Kidney tubule cell (primary cell): ENCODE measurements around the gene EXOG.

ENCODE experiments used
- DNase-seq: peaks from one replicate; pipeline ENCODE4 v3.0.0-alpha.2; 2018; ENCODE audit warnings: low spot score

EXOG gene

DNA sequence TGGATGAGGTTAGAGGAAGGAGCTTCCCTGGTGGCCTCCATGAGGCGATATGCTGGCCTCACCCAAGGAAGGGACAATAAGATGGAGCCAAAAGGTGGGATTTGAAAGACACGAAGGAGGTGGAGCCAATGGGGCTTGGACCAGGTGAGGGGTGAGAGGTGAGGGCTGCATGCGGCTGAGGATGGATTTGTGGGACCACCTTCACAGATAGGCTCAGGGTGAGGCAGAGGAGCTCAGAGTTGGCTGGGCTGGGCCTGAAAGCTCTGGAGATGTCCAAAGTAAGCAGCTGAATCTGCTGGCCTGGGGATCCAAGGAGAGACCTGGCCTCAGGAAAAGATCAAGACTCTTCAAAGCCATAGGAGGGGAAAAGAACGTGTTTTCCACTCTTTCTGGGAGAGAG is 49.8 kb downstream of the EXOG start:
- no peak for DNase-seq

GRCh38 chr3:38548154-38548931 is 52.2 kb downstream of the EXOG start:
- peak; percentile 58 for DNase-seq

DNA sequence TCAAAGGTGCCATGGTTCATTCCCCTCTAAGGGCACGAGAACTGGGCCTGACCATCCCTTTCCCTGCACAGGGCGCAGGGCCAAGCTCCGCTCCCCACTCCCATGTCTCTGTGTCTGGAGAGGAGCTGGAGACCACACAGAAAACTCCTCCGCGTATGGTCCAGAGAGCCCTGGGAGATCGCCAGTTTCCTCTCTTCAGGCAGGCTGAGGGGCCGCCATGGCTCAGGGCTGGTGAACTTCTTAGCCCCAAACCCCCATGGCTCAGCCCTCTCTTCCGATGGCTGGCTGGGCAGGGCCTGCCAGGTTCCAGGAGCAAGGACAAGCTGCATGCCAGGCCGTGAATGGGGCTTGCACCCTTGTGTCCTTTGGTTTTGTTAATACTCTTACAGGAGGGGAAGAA is 52.9 kb downstream of the EXOG start:
- DNase-seq, result no peak

GRCh38 chr3:38549486-38549885 is 53.3 kb downstream of the EXOG start:
- DNase-seq, result no peak

DNA sequence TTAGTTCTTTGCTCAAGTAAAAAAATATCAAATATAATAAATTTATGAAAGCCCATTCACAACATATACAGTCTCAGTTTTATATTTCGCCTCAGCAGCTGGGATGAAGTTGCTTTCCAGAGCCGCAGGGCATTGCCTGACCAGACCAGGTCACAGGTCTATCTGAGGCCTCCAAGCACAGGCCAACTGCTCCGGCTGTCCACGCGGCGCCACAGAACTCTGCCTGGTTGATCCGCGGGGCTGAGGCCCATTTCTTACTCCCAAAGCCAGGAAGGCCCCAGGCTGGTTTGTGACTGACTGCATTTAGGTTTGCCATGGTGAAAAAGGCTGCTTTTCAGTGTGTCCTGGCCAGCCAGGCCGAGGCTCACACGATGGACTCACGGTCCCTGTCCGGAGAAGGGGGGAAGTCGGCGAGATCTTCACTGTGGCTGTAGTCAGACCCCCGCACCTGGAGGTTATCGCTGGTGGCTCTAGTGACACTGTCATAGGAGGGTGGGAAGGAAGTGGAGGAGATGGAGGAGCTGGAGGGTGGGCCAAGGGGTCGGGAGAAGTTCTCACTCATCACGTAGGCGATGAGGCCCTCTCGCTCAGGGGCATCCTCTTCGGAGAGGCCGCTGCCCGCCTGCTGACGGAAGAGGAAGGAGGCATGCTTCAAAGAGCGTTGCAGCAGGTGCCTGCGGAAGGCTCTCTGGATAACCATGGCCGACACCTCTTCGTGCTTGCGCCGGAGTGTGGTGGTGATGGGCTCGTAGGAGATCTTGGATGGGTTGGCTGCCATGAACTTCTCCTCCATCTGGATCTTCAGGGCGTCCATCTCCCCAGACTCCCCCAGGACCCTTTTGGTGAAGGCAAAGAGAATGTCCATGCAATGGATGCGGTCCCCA is 54.1 kb downstream of the EXOG start:
- no peak for DNase-seq

DNA sequence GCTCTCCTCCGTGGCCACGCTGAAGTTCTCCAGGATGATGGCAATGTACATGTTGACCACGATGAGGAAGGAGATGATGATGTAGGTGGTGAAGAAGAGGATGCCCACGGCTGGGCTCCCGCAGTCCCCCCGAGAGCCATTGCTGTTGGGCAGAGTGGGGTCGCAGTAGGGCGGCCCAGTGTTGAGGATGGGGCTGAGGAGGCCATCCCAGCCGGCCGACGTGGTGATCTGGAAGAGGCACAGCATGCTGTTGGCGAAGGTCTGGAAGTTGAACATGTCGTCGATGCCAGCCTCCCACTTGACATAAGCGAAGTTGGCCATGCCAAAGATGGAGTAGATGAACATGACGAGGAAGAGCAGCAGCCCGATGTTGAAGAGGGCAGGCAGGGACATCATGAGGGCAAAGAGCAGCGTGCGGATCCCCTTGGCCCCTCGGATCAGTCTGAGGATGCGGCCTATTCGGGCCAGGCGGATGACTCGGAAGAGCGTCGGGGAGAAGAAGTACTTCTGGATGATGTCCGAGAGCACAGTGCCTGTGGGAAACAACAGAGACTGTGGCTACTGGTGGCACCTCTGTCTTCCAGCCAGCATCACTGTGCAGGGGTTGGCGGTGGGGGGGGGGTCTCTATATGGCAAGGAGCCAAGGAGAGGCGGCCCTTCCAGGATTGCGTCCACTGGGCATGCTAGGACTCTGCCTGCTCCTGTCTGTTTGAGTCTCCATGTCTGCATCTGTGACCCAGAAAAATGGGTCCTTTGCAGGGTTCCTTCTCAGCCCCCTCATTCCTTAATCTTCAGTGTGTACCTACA is 55.1 kb downstream of the EXOG start:
- DNase-seq, result no peak

DNA sequence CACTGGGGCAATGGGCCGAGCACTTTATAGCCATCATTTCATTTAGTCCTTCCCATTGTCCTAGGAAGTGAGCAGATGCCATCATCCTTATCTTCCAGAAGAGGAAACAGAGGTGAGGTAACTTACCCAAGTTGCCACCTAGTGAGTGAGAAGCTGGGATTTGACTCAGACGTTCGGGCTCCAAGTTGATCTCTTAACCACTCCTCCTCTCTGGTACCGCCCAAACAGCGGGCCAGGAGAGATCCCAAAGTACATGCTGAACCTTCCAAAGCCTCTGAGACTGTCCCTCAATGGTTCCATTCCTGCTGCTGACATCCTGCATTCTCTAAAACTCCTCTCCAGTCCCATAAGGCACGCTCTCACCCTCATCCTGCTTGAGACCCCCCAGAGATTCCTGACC is 56.2 kb downstream of the EXOG start:
- DNase-seq, result no peak

- DNase-seq, result no peak
Measured at GRCh38 chr3:38553071-38553470, 56.9 kb downstream of the EXOG start.

GRCh38 chr3:38554127-38554827 is 58.1 kb downstream of the EXOG start:
- DNase-seq, result no peak

DNA sequence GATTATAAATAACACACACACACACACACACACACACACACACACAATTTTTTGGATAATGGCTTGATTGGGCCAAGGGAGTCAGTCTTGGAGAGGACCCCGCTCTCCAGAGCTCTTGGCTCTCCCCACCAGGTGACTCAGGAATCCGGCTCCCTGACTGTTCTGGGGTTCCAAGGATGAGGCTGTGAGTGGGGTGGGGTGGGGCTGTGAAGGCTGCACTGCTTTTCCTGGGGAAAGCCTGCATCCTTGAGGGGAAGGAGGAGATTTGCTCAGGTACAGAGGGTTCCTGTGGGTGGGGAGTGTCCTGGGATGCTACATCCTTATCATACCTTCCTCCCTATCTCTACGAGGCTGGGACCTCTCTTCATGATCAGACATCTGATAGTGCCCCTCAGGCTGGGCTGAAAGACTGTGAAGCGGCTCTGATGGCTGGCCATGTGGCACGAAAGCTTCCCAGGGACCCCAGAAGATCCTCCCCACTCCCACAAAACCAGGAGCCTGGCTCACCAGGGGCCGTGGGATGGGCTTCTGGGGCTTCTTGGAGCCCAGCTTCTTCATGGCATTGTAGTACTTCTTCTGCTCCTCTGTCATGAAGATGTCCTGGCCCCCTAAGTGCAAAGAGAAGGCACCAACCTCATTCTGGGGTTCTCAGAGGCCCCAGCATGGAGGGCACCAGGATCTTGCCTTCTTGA is 59.2 kb downstream of the EXOG start:
- DNase-seq, result no peak

- no peak for DNase-seq
Measured at GRCh38 chr3:38555926-38556325, 59.8 kb downstream of the EXOG start.

GRCh38 chr3:38556640-38557358 is 60.7 kb downstream of the EXOG start:
- DNase-seq, result no peak

DNA sequence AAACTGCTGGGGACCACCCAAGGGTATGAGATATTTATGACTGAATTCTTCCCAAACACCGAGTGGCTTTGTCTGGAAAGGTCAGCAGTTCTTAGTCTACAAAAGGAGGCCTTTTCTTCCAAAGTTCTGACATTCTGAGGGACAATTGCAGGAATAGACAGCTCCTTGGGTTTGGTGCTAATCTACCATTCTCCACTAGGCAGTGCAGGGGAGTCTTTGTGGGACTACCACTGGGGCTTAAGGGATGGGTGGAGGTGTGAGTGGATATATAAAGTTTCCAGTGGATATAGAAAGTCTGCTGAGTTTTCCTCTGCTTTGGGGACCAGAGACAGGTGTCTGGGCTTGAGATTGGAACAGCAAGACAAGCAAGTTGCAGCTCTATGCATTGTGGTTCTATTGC is 62.7 kb downstream of the EXOG start:
- DNase-seq, result no peak

- no peak for DNase-seq
Measured at GRCh38 chr3:38560284-38560683, 64.1 kb downstream of the EXOG start.

- no peak for DNase-seq
Measured at GRCh38 chr3:38560996-38561717, 65.0 kb downstream of the EXOG start.

GRCh38 chr3:38561746-38562466 is 65.8 kb downstream of the EXOG start:
- DNase-seq, result no peak

GRCh38 chr3:38562467-38562925 is 66.4 kb downstream of the EXOG start:
- DNase-seq, result no peak

DNA sequence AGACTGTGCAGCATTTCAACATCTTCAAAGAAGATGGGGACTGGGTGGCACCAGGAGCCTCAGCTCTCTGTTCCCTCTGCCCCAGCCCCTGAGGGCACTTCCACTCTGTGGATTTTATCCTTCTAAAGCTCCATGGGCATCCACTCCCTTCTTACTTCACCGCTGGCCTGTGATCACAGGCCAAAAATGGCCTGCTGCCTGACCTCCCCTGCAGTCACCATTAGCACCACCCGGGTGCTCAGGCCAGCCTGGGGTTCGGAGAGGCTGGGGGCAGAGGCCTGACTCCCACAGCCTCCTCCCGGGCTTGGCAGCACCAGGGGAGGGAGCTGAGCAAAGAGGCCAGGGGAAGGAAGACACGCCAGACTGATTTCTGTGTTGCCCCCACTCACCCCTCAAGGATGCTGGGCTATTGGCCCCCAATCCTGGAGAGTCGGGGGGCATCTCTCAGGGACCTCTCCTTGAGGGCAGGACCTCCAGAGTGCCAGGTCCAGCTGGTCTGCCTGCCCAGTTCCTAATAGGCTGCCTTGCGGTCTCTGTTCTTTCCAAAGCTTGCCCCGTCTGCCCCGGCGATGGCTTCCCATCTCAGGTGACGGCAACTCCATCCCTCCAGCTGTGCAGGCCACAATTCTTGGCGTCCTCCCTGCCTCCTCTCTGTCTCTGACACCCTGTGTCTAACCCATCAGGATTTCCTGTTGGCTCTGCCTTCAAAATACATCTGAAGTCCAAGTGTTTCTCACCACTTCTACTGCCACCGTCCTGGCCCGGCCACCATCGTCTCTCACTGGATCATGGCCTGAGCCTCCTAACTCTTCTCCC is 67.1 kb downstream of the EXOG start:
- no peak for DNase-seq
